Activated CD8-positive, alpha-beta T cell treated with anti-CD3 and anti-CD28 coated beads for 36 hours (primary cell): Measurements from ENCODE around the gene PSMA1. TPM values are rescaled to one million over a fixed set of nuclear protein-coding genes. Genes with fewer than 3 reads are reported as not detected.
"Not testable (repeated sequence)": the region's sequence is repeated elsewhere in the genome, so short reads cannot be mapped to it uniquely, and the experiment has no call there.

ENCODE experiments used
- ATAC-seq: fragments of 200-7000 bp; cut with Tn5 transposase; one replicate; pipeline ENCODE4 v1.10.0; 2021; ENCODE audit warnings: mild to moderate bottlenecking, moderate library complexity
- CTCF ChIA-PET: fragments of 350-600 bp; sonication (Branson Sonifier 250); formaldehyde crosslinking; loops from one replicate; lab custom pipeline; 2021; ENCODE audit warnings: antibody characterized with exemption; lab: Charles Lee
- POLR2A ChIA-PET: fragments of 350-600 bp; sonication (Branson Sonifier 250); formaldehyde crosslinking; loops from one replicate; lab custom pipeline; 2021; ENCODE audit warnings: antibody characterized with exemption; lab: Charles Lee
- DNase-seq: peaks from one replicate; pipeline ENCODE4 v3.0.0-alpha.2; 2020
- H3K27ac Mint-ChIP-seq: one replicate; pipeline ENCODE4 v1.8.0; 2021; ENCODE audit warnings: mild to moderate bottlenecking, mixed read lengths
- H3K27me3 Mint-ChIP-seq: one replicate; pipeline ENCODE4 v1.8.0; 2021; ENCODE audit warnings: mixed read lengths
- H3K36me3 Mint-ChIP-seq: one replicate; pipeline ENCODE4 v1.8.0; 2021; ENCODE audit warnings: low read depth, mixed read lengths
- H3K4me1 Mint-ChIP-seq: one replicate; pipeline ENCODE4 v1.8.0; 2021; ENCODE audit warnings: low read depth, mixed read lengths
- H3K4me3 Mint-ChIP-seq: one replicate; pipeline ENCODE4 v1.8.0; 2021; ENCODE audit warnings: mild to moderate bottlenecking, moderate library complexity, mixed read lengths
- H3K9me3 Mint-ChIP-seq: one replicate; pipeline ENCODE4 v1.8.0; 2021; ENCODE audit warnings: mixed read lengths
- CTCF ChIP-seq: fragments of 200-600 bp; IDR thresholded peaks from one replicate; pipeline ENCODE4 v1.8.0; 2022; ENCODE audit warnings: antibody characterized with exemption, mild to moderate bottlenecking
- intact Hi-C: fragments of 100-400 bp; cut with micrococcal nuclease; formaldehyde crosslinking; loops from one replicate; pipeline ENCODE4 v1.10.0; 2022
- total RNA-seq, 2 experiments: library from RNA; stranded (reverse); gene quantifications; one replicate each; pipeline ENCODE4 v1.2.3, GENCODE V29; 2021

Gene PSMA1
- total RNA-seq, 2 experiments from 2014 or later, result 329 to 338 TPM

GRCh38 chr11:14537134-14537599, 17.0 kb upstream of the PSMA1 start:
- H3K9me3 Mint-ChIP-seq, result no peaks in the 10 kb centered on the region
- H3K27me3 Mint-ChIP-seq, result no peaks in the 10 kb centered on the region
- ChIA-PET CTCF (interaction anchor here (0.7 to 2.3 kb wide), 9 partner anchors 41 to 371 kb away, joined by 3 to 9 read pairs (median 5); no protein-coding TSS in a partner anchor), POLR2A (interaction anchor here (1.1 kb wide), 1 partner anchor 16 kb away, joined by 4 read pairs; no protein-coding TSS in a partner anchor)
- ATAC-seq (peak; percentile 83), DNase-seq (peak; percentile 70)
- peaks cover 12% of the 10 kb centered on the region for H3K36me3 Mint-ChIP-seq
- intact Hi-C loops, result loop anchor here (2.0 to 10.0 kb wide), 3 partner anchors 105 to 370 kb away; partner anchors contain the start of gene PDE3B
- H3K4me3 Mint-ChIP-seq, result peak overlapping the region; percentile 64
- peak overlapping the region; percentile 92 for H3K27ac Mint-ChIP-seq
- peaks cover 44% of the 10 kb centered on the region for H3K4me1 Mint-ChIP-seq
- TF ChIP-seq CTCF, result peak; percentile 90

DNA sequence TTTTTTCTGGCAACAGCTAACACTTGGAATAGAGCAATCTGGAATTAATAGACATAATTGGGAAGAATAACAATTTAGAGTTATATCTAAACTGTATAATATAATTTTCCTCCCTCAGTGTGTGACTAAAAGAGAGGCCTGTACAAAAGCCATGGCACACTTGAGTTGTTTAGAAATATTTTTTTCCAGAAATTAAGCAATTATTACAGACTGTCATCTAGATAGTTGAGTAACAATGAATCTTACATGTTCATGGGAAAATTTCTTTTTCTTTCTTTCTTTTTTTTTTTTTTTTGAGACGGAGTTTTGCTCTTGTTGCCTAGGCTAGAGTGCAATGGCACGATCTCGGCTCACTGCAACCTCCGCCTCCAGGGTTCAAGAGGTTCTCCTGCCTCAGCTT, 15.0 kb upstream of the PSMA1 start:
- not testable (repeated sequence) for H3K9me3 Mint-ChIP-seq, H3K4me3 Mint-ChIP-seq, ATAC-seq, DNase-seq, H3K27me3 Mint-ChIP-seq, H3K27ac Mint-ChIP-seq
- CTCF ChIA-PET, result interaction anchor here (0.6 to 1.3 kb wide), 2 partner anchors 103 to 373 kb away, joined by 3 read pairs; no protein-coding TSS in a partner anchor
- peaks cover 20% of the 10 kb centered on the region for H3K36me3 Mint-ChIP-seq
- intact Hi-C loops, result loop anchor here (5.0 to 10.0 kb wide), 2 partner anchors 107 to 230 kb away; partner anchors contain the start of gene PDE3B
- POLR2A ChIA-PET, result interaction anchor here (0.6 to 4.4 kb wide), 3 partner anchors 15 to 105 kb away, joined by 3 to 15 read pairs (median 3); partner anchors contain the start of gene PSMA1
- H3K4me1 Mint-ChIP-seq, result peaks cover 29% of the 10 kb centered on the region

DNA sequence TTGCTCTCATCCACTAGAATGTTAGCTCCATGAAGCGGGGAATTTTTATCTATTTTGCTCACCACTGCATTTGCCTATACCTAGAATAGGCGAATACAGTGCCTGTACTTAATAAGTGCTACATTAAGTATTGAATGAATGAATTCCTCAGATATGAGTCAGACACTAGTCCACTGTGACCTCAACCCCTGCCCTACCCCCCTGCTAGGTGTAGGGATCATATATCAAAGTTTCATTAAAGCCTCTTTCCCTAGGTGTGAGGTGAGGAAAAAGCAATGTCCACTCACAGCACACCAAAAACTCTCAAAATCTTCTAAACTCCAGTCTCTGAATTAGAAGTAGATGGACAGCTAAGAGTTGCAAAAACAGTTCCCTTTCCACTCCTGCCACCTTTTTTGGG, 9.8 kb upstream of the PSMA1 start:
- intact Hi-C loops, result loop anchor here (10.0 kb wide), 1 partner anchor 235 kb away; no protein-coding TSS in a partner anchor
- Mint-ChIP-seq H3K9me3 (no peaks in the 10 kb centered on the region), H3K4me1 (no peaks in the 10 kb centered on the region), H3K36me3 (peaks cover 13% of the 10 kb centered on the region), H3K27ac (no peak overlapping the region), H3K4me3 (no peak overlapping the region), H3K27me3 (no peaks in the 10 kb centered on the region)
- CTCF ChIA-PET, result interaction anchor here (1.2 kb wide), 1 partner anchor 378 kb away, joined by 3 read pairs; no protein-coding TSS in a partner anchor
- POLR2A ChIA-PET, result interaction anchor here (1.7 kb wide), 1 partner anchor 9 kb away, joined by 12 read pairs; the partner anchor contains the start of gene PSMA1
- DNase-seq, result no peak
- no peak for TF ChIP-seq CTCF
- ATAC-seq, result no peak

DNA sequence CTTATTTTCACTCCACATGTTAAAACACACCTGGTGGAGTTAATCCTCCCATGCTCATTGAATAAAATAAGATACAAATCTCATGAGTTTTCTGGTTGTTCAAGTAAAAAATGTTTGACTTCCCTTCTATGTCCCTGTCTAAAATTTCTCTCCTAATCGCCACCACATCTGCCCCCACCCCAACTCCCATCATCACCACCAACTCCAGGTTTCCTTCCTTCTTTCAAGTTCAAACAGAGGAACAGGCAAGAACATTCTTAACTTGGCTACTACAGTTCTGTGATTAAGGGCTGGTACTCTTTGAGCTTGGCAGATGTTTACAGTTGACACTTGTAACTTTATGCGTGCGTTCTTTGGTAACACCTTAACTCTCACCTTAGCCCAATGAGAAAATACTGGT, 9.1 kb upstream of the PSMA1 start:
- TF ChIP-seq CTCF, result no peak
- Mint-ChIP-seq H3K27ac (no peak overlapping the region), H3K36me3 (peaks cover 13% of the 10 kb centered on the region), H3K4me3 (no peak overlapping the region), H3K27me3 (no peaks in the 10 kb centered on the region), H3K9me3 (no peaks in the 10 kb centered on the region), H3K4me1 (no peaks in the 10 kb centered on the region)
- ChIA-PET CTCF (interaction anchor here (1.2 kb wide), 1 partner anchor 379 kb away, joined by 3 read pairs; no protein-coding TSS in a partner anchor), POLR2A (interaction anchor here (1.7 kb wide), 1 partner anchor 9 kb away, joined by 12 read pairs; the partner anchor contains the start of gene PSMA1)
- DNase-seq (no peak), ATAC-seq (no peak)
- intact Hi-C loops, result no loop called here

DNA sequence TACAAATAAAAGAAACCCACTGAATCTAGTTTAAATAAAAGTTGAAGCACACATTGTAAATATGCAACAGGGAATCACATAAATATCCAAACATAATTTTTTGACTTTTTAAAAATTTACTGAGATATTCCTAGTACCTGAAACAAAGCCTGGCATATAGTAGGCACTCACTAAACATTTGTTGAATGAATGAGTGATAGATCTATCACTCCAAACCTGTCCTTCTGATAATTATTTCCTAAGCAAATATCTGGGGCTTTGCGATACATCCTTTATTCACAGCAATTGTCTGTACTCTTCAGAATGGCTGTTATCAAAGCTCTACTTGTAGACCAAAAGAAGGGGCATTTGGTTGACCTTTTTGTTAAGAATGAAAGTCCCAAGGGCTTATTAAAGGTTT, 2.6 kb upstream of the PSMA1 start:
- intact Hi-C loops, result loop anchor here (5.0 kb wide), 2 partner anchors 370 to 384 kb away; partner anchors contain the start of gene CYP2R1
- no peak overlapping the region for H3K4me3 Mint-ChIP-seq
- ATAC-seq, result no peak
- POLR2A ChIA-PET, result no interaction called here
- CTCF ChIA-PET, result interaction anchor here (0.8 to 1.6 kb wide), 3 partner anchors 9 to 386 kb away, joined by 3 to 9 read pairs (median 4); no protein-coding TSS in a partner anchor
- H3K9me3 Mint-ChIP-seq, result no peaks in the 10 kb centered on the region
- TF ChIP-seq CTCF, result no peak
- H3K4me1 Mint-ChIP-seq, result peaks cover 18% of the 10 kb centered on the region
- H3K27me3 Mint-ChIP-seq, result no peaks in the 10 kb centered on the region
- no peak for DNase-seq
- peaks cover 26% of the 10 kb centered on the region for H3K36me3 Mint-ChIP-seq
- H3K27ac Mint-ChIP-seq, result no peak overlapping the region
